ENCODE results near the gene LDLRAD4.
"Not testable (repeated sequence)": the region's sequence is repeated elsewhere in the genome, so short reads cannot be mapped to it uniquely, and the experiment has no call there.

The LDLRAD4 gene

GRCh38 chr18:13638719-13639595 lies 420.4 kb downstream of the LDLRAD4 start:
- DNase-seq (ENCODE audit: low spot score): no peak

GRCh38 chr18:13640266-13640860 lies 421.8 kb downstream of the LDLRAD4 start:
- no peak for DNase-seq (ENCODE audit: low spot score)

GRCh38 chr18:13641551-13642439 lies 423.2 kb downstream of the LDLRAD4 start:
- DNase-seq (ENCODE audit: low spot score): no peak

GRCh38 chr18:13642440-13642827 lies 423.9 kb downstream of the LDLRAD4 start:
- no peak for DNase-seq (ENCODE audit: low spot score)

- DNase-seq (ENCODE audit: low spot score): no peak
These were observed 424.7 kb downstream of the LDLRAD4 start for GRCh38 chr18:13643261-13643751.

GRCh38 chr18:13645093-13645492 lies 426.5 kb downstream of the LDLRAD4 start:
- no peak for DNase-seq (ENCODE audit: low spot score)

GRCh38 chr18:13646633-13647032 lies 428.1 kb downstream of the LDLRAD4 start:
- no peak for DNase-seq (ENCODE audit: low spot score)

- no peak for DNase-seq (ENCODE audit: low spot score)
These were observed 429.2 kb downstream of the LDLRAD4 start for GRCh38 chr18:13647761-13648160.

- no peak for DNase-seq (ENCODE audit: low spot score)
These were observed 431.1 kb downstream of the LDLRAD4 start for GRCh38 chr18:13649397-13650390.

GRCh38 chr18:13653746-13654433 lies 435.3 kb downstream of the LDLRAD4 start:
- DNase-seq (ENCODE audit: low spot score): no peak

GRCh38 chr18:13657974-13658373 lies 439.4 kb downstream of the LDLRAD4 start:
- DNase-seq (ENCODE audit: low spot score): no peak

- DNase-seq (ENCODE audit: low spot score): no peak
These were observed 440.1 kb downstream of the LDLRAD4 start for GRCh38 chr18:13658436-13659204.

GRCh38 chr18:13660510-13660909 lies 441.9 kb downstream of the LDLRAD4 start:
- no peak for DNase-seq (ENCODE audit: low spot score)

GRCh38 chr18:13661051-13661778 lies 442.7 kb downstream of the LDLRAD4 start:
- DNase-seq (ENCODE audit: low spot score): no peak

- DNase-seq (ENCODE audit: low spot score): no peak
These were observed 443.3 kb downstream of the LDLRAD4 start for GRCh38 chr18:13661779-13662256.

GRCh38 chr18:13672657-13673056 lies 454.1 kb downstream of the LDLRAD4 start:
- DNase-seq (ENCODE audit: low spot score): no peak

GRCh38 chr18:13676471-13676870 lies 457.9 kb downstream of the LDLRAD4 start:
- no peak for DNase-seq (ENCODE audit: low spot score)

- not testable (repeated sequence) for DNase-seq (ENCODE audit: low spot score)
These were observed 458.8 kb downstream of the LDLRAD4 start for GRCh38 chr18:13677350-13677749.

- no peak for DNase-seq (ENCODE audit: low spot score)
These were observed 462.1 kb downstream of the LDLRAD4 start for GRCh38 chr18:13680612-13681011.

All from germinal center (tissue), 1 donor.